ENCODE measurements around the gene TP53AIP1.
A peak's percentile ranks its signal among the peaks of the same experiment; 100 is the strongest.

The TP53AIP1 gene

DNA sequence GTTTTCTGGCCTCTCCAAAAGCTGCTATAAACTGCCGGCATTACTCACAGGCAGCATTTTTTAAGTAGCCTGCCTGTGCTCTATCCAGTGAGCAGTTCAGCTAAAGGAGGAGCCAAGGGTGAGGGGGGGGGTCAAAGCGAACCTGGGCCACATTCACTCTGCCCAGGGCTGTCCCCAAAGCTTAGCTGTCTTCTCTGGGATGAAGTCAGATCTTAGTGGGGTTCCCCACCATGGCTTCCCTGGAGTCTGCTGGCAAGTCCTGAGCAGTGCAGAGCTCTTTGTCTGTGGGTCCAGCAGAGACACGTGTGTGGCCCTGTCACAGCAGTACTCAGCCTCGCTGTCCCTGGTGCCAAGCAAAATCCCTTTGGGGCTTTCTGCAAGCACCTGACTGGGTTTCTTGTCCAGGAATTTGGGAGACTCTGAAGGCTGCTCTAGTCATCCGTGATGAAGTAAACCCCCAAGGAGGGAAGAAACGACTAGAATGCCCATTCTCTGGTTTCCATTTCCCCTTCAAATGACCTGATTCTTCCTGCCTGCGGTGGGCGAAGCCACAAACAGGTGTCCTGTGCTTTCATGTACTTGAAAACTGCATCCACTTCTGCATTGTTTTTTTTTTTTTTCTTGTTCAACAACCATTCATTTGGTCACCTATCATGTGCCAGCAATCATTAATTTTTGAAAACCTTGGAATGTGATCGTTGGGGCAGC, 48.9 kb downstream of the TP53AIP1 start:
- Histone ChIP-seq H3K27me3 (peaks cover 0 to 3% of the 10 kb centered on the region in 2 donors), H3K27ac (no peak overlapping the region), H3K36me3 (no peaks in the 10 kb centered on the region), H3K4me3 (no peak overlapping the region), H3K9me3 (no peaks in the 10 kb centered on the region), H3K4me1 (peaks cover 0 to 49% (median 17%) of the 10 kb centered on the region in 4 donors)
- TF ChIP-seq CTCF (IDR thresholded peaks at IDR 0.05) = no peak
- intact Hi-C loops (cut with DNase I; ENCODE audit: low total_unique reads) = no loop called here
- no peak for DNase-seq

DNA sequence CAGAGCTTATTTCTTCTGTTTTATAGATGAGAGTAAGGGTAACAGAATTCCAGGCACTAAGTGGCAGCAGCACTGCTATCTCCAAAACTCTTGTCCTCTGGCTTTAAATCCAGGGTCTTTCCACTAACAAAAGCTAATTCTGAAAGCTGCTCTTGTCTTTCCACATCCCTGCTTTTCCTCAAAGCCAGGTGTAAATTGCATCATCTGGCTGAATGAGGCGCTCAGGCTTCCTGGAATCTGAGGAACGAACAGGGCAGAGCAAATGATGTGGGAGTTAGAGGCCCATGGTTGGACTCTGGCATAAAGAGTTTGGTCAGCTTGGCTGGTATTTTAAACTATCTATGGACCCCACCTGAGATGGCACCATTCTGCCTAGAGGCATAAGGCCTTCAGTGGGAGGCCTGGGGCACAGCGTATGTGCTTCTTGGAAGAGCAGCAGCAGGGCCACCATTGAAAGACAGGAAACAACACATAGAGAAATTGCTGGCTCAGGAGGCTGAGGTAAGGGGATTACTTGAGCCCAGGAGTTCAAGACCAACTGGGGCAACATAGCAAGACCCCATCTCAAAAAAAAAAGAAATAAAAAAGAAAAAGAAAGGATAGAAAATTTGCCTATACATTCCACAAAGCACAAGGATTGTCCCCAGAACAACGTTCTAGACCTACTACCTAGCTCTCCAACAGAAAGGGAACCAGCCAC, 49.7 kb downstream of the TP53AIP1 start:
- peaks cover 0 to 42% (median 14%) of the 10 kb centered on the region in 4 donors for H3K4me1 ChIP-seq
- DNase-seq = no peak

GRCh38 chr11:128891913-128892398, 50.7 kb downstream of the TP53AIP1 start:
- H3K4me3 ChIP-seq = peak overlapping the region in 1 of 2 donors; percentile 61
- H3K27ac ChIP-seq = no peak overlapping the region
- H3K4me1 ChIP-seq = peaks cover 0 to 33% (median 11%) of the 10 kb centered on the region in 4 donors
- no peak for TF ChIP-seq CTCF (IDR thresholded peaks at IDR 0.05)
- H3K9me3 ChIP-seq = no peaks in the 10 kb centered on the region
- H3K27me3 ChIP-seq = peaks cover 0 to 3% of the 10 kb centered on the region in 2 donors
- intact Hi-C loops (cut with DNase I; ENCODE audit: low total_unique reads) = no loop called here
- no peaks in the 10 kb centered on the region for H3K36me3 ChIP-seq
- DNase-seq = no peak

More for the DNA sequence above, 49.7 kb downstream of the TP53AIP1 start:
- intact Hi-C loops (cut with DNase I; ENCODE audit: low total_unique reads) = no loop called here
- TF ChIP-seq CTCF (IDR thresholded peaks at IDR 0.05) = no peak
- no peaks in the 10 kb centered on the region for H3K9me3 ChIP-seq
- no peak overlapping the region for H3K27ac ChIP-seq
- no peaks in the 10 kb centered on the region for H3K36me3 ChIP-seq
- H3K27me3 ChIP-seq = peaks cover 0 to 3% of the 10 kb centered on the region in 2 donors
- no peak overlapping the region for H3K4me3 ChIP-seq

GRCh38 chr11:128890543-128891368, 51.9 kb downstream of the TP53AIP1 start, which contains the start of gene KCNJ5:
Gene KCNJ5, plus strand, starts transcription at chr11:128891356. Its CDS starts 19,918 bp downstream, at chr11:128911274.
- Histone ChIP-seq H3K27me3 (peaks cover 0 to 3% of the 10 kb centered on the region in 2 donors), H3K9me3 (no peaks in the 10 kb centered on the region), H3K4me1 (peaks cover 0 to 26% (median 11%) of the 10 kb centered on the region in 4 donors), H3K4me3 (peak within 1 kb of the TSS; percentile 48 to 61), H3K36me3 (no peaks in the 10 kb centered on the region), H3K27ac (no peak within 1 kb of the TSS)
- TF ChIP-seq CTCF (IDR thresholded peaks at IDR 0.05) = no peak
- intact Hi-C loops (cut with DNase I; ENCODE audit: low total_unique reads) = no loop called here
- DNase-seq = no peak

DNA sequence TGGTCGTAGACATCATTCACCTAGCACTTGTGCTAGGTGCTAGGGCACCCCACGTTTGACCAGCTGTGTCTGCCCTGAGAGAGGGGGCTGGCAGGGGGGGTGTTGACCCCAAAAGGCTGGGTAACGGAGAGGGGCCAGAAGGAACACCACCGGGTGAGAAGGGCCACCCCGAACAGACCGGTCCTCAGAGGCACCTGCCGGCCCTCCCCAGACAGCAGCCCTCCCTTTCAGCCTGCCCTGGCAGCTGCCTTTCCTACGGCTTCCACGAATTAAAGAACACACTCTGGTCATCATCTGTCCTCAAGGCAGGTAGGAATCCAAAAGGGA, 52.5 kb downstream of the TP53AIP1 start:
- Histone ChIP-seq H3K27me3 (peaks cover 0 to 3% of the 10 kb centered on the region in 2 donors), H3K27ac (no peak overlapping the region), H3K9me3 (no peaks in the 10 kb centered on the region), H3K4me1 (peaks cover 0 to 26% (median 11%) of the 10 kb centered on the region in 4 donors), H3K4me3 (peak overlapping the region; percentile 48 to 61), H3K36me3 (no peaks in the 10 kb centered on the region)
- TF ChIP-seq CTCF (IDR thresholded peaks at IDR 0.05) = no peak
- no peak for DNase-seq
- intact Hi-C loops (cut with DNase I; ENCODE audit: low total_unique reads) = no loop called here
